Glomerular endothelial cell (primary cell): ENCODE data around the gene PRUNE2. TPM values are rescaled to one million over a fixed set of nuclear protein-coding genes. Genes with fewer than 3 reads are reported as not detected.
A peak's percentile ranks its signal among the peaks of the same experiment; 100 is the strongest.

Source experiments
- DNase-seq: peaks from one replicate; pipeline ENCODE4 v3.0.0-alpha.2; 2011; ENCODE audit warnings: low read depth, low spot score; ENCODE audit errors: extremely low read depth
- total RNA-seq: library from RNA; depleted of rRNA; stranded (reverse); fragments of >200 nt; gene quantifications from 2 replicates; pipeline ENCODE4 v1.2.3, GENCODE V29; 2015

Gene PRUNE2
- total RNA-seq, 1 donor from 2014 or later: 7.1 TPM

DNA sequence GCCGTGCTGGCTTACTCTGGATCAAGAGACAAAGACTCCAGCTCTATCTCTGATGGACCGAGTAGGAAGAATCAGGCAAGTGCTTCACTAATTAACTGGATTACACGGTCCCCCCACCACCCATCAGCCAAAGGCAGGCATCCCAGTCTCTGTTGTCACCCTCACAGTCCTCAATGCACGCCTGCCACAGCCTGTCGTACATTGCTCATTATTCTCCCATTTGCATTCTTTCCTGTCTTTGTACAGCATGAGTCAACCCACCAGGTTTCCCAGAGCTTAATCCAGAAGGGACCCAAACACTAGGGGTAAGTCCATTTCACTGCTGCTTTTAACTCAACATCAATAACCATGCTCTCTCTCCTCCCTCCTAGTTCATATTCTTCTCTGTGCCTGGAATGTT lies 97.3 kb downstream of the PRUNE2 start:
- DNase-seq: no peak

DNA sequence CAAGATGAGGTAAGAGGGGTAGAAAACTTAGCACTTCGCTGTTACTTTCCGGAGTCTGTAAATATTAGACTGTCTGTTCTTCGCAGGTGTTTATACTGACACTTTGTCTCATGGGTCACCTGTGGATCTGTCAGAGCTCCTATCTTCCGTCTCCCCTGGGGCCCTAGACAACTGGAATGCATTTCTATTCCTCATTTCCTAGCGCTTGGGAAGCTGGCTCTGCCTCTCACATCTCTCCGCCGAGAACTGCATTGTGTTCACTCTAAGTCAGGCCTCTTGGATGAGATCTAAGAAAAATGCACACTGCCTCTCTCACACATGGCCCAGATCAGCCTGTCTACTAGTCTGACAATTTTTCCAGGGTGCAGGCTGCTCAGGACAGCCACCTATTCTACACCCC lies 102.2 kb downstream of the PRUNE2 start:
- no peak for DNase-seq

- no peak for DNase-seq
These were observed 102.8 kb downstream of the PRUNE2 start for GRCh38 chr9:76803083-76803482.

DNA sequence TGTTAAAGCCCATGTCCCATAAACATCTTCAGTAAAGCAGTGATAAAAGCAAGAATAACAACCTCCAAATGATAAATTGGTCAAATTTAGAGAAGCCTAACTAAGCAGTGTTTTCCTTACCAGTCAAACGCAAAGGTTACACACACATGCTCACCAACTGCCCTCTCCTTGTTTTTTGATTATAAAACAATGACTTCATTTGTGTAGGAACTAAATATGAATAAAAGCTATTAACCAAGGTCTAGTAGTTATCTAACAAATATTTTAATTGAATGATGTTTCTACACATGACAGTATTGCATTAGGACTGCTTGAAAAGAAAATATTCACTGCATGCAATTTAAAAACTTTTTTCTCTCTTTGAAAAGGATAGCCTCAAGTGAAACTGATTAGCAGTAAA lies 105.0 kb downstream of the PRUNE2 start:
- DNase-seq: no peak

DNA sequence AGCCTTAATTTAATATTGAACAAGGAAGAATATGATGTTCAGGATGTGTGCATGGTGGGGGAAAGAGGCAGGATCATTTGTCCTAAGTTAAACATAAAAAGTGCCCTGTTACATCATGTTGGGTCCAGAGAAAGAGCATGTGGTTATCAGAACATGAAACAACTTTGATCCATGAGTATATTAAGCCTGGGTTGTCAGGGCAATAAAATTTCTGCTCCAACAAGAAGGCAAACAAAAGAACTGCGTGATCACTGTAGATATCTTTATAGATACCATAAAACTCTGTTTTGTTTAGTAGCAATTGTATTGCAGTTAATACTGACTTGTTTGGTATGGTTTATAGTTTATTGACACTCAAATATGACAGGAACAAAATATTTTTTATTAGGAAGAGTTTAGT lies 106.4 kb downstream of the PRUNE2 start:
- DNase-seq: no peak

GRCh38 chr9:76798527-76798926 lies 107.4 kb downstream of the PRUNE2 start:
- DNase-seq: no peak

- no peak for DNase-seq
These were observed 109.6 kb downstream of the PRUNE2 start for GRCh38 chr9:76796296-76796695.

DNA sequence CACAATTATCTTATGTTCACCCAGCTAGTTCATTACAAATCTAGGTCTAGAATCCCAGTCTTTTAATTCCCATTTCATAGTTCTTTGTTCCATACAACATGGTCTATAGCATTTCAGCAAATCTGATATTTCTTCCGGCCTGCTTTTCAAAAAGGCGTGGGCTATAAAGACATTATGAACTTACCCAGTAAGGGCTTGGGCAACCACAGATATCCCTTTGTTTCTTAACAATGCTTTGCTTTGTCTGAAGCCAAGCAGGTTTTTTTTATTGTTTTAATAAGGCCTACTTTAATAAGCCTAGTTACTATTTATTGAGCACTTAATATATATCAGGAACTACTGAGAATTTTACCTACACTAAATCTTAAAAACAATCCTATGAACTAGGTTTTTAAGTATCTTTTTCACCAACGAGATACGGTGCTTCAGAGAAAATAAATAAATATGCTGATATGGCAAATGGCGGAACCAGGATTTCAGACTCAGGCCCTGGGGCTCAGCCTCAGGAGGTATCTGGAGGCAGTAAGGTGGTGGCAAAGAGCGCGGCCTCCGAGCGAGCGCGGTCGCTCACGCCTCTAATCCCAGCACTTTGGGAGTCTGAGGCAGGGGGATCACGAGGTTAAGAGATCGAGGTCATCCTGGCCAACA lies 112.0 kb downstream of the PRUNE2 start:
- DNase-seq: no peak

- DNase-seq: no peak
These were observed 116.1 kb downstream of the PRUNE2 start for GRCh38 chr9:76789840-76790239.

DNA sequence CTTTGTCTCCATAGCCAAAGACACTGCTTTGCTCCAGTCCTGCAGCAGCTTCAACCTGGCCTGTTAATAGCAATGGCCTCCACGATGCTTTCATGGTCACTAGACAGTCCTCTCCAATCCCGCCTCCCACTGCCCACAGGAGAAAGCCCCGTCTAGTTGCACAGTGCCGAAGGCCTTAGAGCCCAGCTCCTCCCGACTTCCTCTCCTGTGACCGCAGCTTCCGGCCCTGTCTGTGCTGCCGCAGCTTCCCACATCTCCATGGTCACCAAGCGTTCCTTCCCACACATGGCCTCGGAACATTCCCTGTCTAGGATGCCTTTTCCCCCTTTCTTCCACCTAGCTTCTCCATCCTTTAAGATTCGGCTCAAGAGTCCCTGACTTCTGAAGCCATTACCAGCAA lies 118.2 kb downstream of the PRUNE2 start:
- no peak for DNase-seq

GRCh38 chr9:76785501-76785900 lies 120.4 kb downstream of the PRUNE2 start:
- DNase-seq: no peak

- no peak for DNase-seq
These were observed 121.0 kb downstream of the PRUNE2 start for GRCh38 chr9:76784881-76785280.

DNA sequence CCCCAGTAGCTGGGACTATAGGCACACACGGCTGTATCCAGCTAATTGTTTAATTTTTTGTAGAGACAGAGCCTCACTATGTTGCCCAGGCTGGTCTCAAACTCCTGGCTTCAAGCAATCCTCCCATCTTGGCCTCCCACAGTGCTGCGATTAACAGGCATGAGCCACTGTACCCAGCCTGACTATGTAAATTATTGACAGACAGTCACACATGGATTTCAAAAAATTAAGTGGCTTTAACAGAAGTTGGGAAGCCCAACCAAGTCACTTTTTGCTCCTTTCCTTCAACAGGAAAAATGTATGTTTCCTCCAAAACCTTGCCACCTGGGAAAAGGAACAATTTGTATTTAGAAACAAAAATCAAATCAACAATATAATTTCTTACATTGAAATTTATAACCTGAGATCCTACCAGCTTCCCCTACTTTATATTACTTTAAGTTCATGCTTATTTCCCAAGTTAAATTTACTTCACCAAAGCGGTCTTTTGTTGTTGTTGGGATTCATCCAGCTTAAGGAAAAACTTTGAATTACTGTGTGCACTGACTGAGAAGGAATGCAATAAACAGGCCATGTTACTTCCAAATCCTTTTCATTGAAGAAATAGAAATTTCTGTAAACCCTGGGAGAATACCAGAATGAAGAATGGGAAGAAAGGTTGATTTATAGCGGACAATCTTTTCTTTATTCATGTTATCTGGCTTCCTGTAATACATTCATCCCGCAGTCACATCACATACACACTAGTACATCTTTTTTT lies 133.0 kb downstream of the PRUNE2 start:
- no peak for DNase-seq

GRCh38 chr9:76766126-76766525 lies 139.8 kb downstream of the PRUNE2 start:
- no peak for DNase-seq

GRCh38 chr9:76764138-76764537 lies 141.8 kb downstream of the PRUNE2 start, which contains the start of gene PCA3:
Gene PCA3, plus strand, starts transcription at chr9:76764438.
- DNase-seq: no peak

DNA sequence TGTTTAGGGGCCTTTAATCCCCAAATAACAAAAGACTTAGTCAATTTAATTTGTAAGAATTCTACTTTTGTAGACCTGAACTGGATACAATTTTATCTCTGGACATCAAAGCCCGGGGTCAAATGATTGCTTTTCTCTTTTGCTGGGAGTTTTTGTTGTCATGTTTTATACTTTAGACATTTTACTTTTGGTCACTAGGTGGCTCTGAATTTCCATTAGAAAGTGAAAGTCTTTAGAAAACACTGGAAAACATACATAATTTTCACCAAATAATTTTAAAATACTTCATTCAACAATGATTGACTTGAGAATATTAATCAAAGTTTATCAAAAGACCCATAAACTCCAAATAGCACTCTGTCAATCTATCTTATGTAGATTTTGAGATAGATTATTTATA lies 144.5 kb downstream of the PRUNE2 start:
- peak; percentile 5 for DNase-seq

DNA sequence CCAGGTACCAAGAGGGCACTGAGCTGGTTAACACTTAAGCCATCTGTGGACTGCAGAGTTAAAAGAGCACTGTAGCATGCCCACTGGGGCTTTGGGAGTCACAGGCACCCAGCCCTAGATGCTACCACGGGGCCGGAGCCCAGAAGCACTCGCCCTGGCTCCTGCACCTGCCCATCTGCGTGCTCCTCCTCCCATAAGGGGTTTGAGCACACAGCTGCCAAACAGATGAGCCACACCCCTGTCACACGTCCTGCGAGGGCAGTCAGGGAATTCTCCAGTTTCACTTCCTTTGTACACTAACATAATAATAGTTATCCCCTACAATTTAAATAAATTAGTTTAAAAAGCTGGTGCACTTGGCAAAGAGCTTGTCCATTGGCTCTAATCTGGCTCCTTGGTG lies 146.2 kb downstream of the PRUNE2 start:
- no peak for DNase-seq

DNA sequence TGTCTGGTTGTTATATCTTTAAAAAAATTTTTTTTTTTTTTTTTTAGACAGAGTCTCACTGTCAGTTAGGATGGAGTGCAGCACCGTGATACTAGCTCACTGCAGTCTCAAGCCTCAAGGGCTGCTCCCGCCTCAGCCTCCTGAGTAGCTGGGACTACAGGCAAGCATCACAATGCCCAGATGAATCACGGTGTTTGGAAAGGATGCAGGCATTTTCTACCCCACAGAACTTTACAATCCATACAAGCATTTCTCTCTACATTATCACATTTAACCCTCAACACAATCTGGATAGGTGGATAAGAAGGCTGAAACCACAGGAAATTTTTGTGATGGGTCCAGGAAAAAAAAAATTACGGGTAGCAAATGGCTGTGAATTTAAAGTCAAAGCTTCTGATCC lies 147.4 kb downstream of the PRUNE2 start:
- no peak for DNase-seq

GRCh38 chr9:76756941-76757673 lies 148.8 kb downstream of the PRUNE2 start:
- DNase-seq: no peak

DNA sequence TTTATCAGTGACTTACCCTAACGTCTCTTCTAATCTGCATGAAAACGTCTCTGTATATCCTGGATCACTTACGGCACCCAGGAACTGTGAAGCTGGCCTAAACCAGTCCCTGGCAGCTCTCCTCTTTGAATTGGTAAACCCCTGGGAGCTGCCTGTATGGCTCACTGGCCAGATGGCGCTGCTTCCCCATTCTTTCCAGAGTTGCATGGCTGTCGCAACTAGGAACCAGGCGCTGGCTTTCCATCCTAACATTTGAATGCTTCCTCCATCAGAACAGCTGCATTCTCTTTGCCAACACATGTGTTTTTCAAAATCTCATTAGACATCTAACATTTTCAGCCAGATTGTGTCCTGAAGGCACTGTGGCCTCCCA lies 149.7 kb downstream of the PRUNE2 start:
- DNase-seq: no peak

DNA sequence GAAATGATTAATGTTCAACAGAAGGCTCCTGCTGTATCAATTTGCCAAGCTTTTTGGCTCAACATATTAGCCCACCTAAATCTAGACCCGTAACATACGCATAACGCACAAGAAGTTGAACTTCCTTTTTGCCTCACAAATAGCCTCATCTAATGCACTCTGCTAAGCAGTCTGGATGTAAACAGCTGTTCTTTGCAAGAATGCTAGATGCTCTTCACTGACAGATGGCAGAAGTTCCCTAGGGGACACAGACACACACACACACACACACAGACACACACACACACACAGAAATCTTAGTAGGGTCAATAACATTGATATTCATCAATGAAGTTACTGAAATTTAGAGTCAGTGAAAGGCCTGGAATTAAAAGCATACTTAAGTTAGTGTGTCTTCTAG lies 154.9 kb downstream of the PRUNE2 start:
- DNase-seq: no peak

DNA sequence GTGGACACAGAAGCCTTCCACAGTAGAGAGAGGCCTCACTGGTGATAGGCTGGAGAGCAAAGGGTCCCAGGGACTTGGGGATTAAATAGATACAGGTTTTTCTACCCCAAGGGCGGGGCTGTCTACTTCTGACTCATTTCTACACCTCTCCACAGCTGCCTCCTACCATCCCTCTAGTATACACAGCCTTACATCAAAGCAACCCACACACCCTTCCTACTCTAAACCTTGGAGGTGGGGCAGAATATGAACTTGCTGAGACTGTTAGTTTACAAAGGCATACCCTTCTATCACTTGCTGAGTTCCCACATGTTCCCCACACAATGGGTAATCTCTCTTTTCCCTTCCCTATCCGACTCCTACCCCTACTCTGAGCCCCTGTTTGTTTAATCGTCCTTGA lies 161.6 kb downstream of the PRUNE2 start:
- DNase-seq: no peak
